HG03159 (cell line): ENCODE data around the gene DACT1.

Source experiments
- ATAC-seq: cut with Tn5 transposase; IDR thresholded peaks from one replicate; pipeline ENCODE4 v1.9.1; 2021; ENCODE audit warnings: mild to moderate bottlenecking, moderate library complexity; ENCODE audit not compliant: unreplicated experiment

Gene DACT1

GRCh38 chr14:58635091-58635830, 2.5 kb upstream of the DACT1 start:
- no peak for ATAC-seq

- ATAC-seq = no peak
Observed at GRCh38 chr14:58636129-58636528, 1.6 kb upstream of the DACT1 start.

GRCh38 chr14:58637040-58637390, 747 bp upstream of the DACT1 start:
- ATAC-seq = peak; percentile 6

- ATAC-seq = peak; percentile 31
Observed at GRCh38 chr14:58638231-58639197, 752 bp downstream of the DACT1 start.

- ATAC-seq = no peak
Observed at GRCh38 chr14:58639198-58639565, 1.4 kb downstream of the DACT1 start.

GRCh38 chr14:58639842-58640484, 2.2 kb downstream of the DACT1 start:
- ATAC-seq = no peak

- no peak for ATAC-seq
Observed at GRCh38 chr14:58640959-58641358, 3.2 kb downstream of the DACT1 start.

- no peak for ATAC-seq
Observed at GRCh38 chr14:58641509-58641908, 3.7 kb downstream of the DACT1 start.

- no peak for ATAC-seq
Observed at GRCh38 chr14:58643366-58643765, 5.6 kb downstream of the DACT1 start.

GRCh38 chr14:58645641-58646040, 7.9 kb downstream of the DACT1 start:
- ATAC-seq = no peak

GRCh38 chr14:58646479-58646878, 8.7 kb downstream of the DACT1 start:
- ATAC-seq = no peak

GRCh38 chr14:58647777-58648176, 10.0 kb downstream of the DACT1 start:
- no peak for ATAC-seq

- ATAC-seq = no peak
Observed at GRCh38 chr14:58650857-58651256, 13.1 kb downstream of the DACT1 start.

GRCh38 chr14:58656671-58657411, 19.1 kb downstream of the DACT1 start:
- no peak for ATAC-seq

- no peak for ATAC-seq
Observed at GRCh38 chr14:58659061-58659460, 21.3 kb downstream of the DACT1 start.

GRCh38 chr14:58659846-58660245, 22.1 kb downstream of the DACT1 start:
- no peak for ATAC-seq

- ATAC-seq = no peak
Observed at GRCh38 chr14:58660407-58660806, 22.6 kb downstream of the DACT1 start.

- ATAC-seq = no peak
Observed at GRCh38 chr14:58662018-58662417, 24.3 kb downstream of the DACT1 start.

- ATAC-seq = no peak
Observed at GRCh38 chr14:58662759-58663158, 25.0 kb downstream of the DACT1 start.

GRCh38 chr14:58663494-58664111, 25.8 kb downstream of the DACT1 start:
- no peak for ATAC-seq
